ENCODE measurements around the gene DPF3.

The DPF3 gene

GRCh38 chr14:72609205-72609916, 284.5 kb downstream of the DPF3 start:
- H3K27me3 Mint-ChIP-seq = peaks cover 5% of the 10 kb centered on the region
- no peak overlapping the region for H3K4me3 Mint-ChIP-seq
- no peak overlapping the region for H3K27ac Mint-ChIP-seq
- no peaks in the 10 kb centered on the region for H3K36me3 Mint-ChIP-seq
- ATAC-seq (ENCODE audit: low read depth) = no peak
- H3K9me3 Mint-ChIP-seq = no peaks in the 10 kb centered on the region
- peaks cover 19% of the 10 kb centered on the region for H3K4me1 Mint-ChIP-seq
- DNase-seq (ENCODE audit: low spot score in 2 of 2) = no peak

- no peak for ATAC-seq (ENCODE audit: low read depth)
- no peaks in the 10 kb centered on the region for H3K9me3 Mint-ChIP-seq
- H3K4me3 Mint-ChIP-seq = no peak overlapping the region
- H3K27ac Mint-ChIP-seq = no peak overlapping the region
- peaks cover 5% of the 10 kb centered on the region for H3K27me3 Mint-ChIP-seq
- DNase-seq (ENCODE audit: low spot score in 2 of 2) = no peak
- H3K4me1 Mint-ChIP-seq = peaks cover 19% of the 10 kb centered on the region
- H3K36me3 Mint-ChIP-seq = no peaks in the 10 kb centered on the region
Measured at GRCh38 chr14:72608391-72609204, 285.3 kb downstream of the DPF3 start.

- ATAC-seq (ENCODE audit: low read depth) = no peak
- peaks cover 3% of the 10 kb centered on the region for H3K27me3 Mint-ChIP-seq
- H3K36me3 Mint-ChIP-seq = no peaks in the 10 kb centered on the region
- DNase-seq (ENCODE audit: low spot score in 2 of 2) = no peak
- H3K9me3 Mint-ChIP-seq = no peaks in the 10 kb centered on the region
- no peak overlapping the region for H3K4me3 Mint-ChIP-seq
- no peak overlapping the region for H3K27ac Mint-ChIP-seq
- H3K4me1 Mint-ChIP-seq = peaks cover 18% of the 10 kb centered on the region
Measured at GRCh38 chr14:72607386-72608130, 286.3 kb downstream of the DPF3 start.

GRCh38 chr14:72606879-72607278, 287.0 kb downstream of the DPF3 start:
- Mint-ChIP-seq H3K4me3 (no peak overlapping the region), H3K9me3 (no peaks in the 10 kb centered on the region), H3K27me3 (no peaks in the 10 kb centered on the region), H3K27ac (no peak overlapping the region), H3K36me3 (no peaks in the 10 kb centered on the region), H3K4me1 (peaks cover 14% of the 10 kb centered on the region)
- ATAC-seq (ENCODE audit: low read depth) (no peak), DNase-seq (ENCODE audit: low spot score in 2 of 2) (no peak)

GRCh38 chr14:72605921-72606220, 288.0 kb downstream of the DPF3 start:
- peaks cover 1% of the 10 kb centered on the region for H3K27me3 Mint-ChIP-seq
- no peaks in the 10 kb centered on the region for H3K9me3 Mint-ChIP-seq
- no peak overlapping the region for H3K27ac Mint-ChIP-seq
- no peak for ATAC-seq (ENCODE audit: low read depth)
- no peak overlapping the region for H3K4me3 Mint-ChIP-seq
- no peak for DNase-seq (ENCODE audit: low spot score in 2 of 2)
- peaks cover 11% of the 10 kb centered on the region for H3K4me1 Mint-ChIP-seq
- H3K36me3 Mint-ChIP-seq = no peaks in the 10 kb centered on the region

GRCh38 chr14:72605096-72605920, 288.6 kb downstream of the DPF3 start:
- Mint-ChIP-seq H3K36me3 (no peaks in the 10 kb centered on the region), H3K9me3 (no peaks in the 10 kb centered on the region), H3K27me3 (peaks cover 1% of the 10 kb centered on the region), H3K4me1 (peaks cover 16% of the 10 kb centered on the region), H3K27ac (no peak overlapping the region), H3K4me3 (no peak overlapping the region)
- ATAC-seq (ENCODE audit: low read depth) (no peak), DNase-seq (ENCODE audit: low spot score in 2 of 2) (no peak)

- H3K4me1 Mint-ChIP-seq = peaks cover 17% of the 10 kb centered on the region
- H3K36me3 Mint-ChIP-seq = no peaks in the 10 kb centered on the region
- no peaks in the 10 kb centered on the region for H3K9me3 Mint-ChIP-seq
- no peak overlapping the region for H3K4me3 Mint-ChIP-seq
- ATAC-seq (ENCODE audit: low read depth) (no peak), DNase-seq (ENCODE audit: low spot score in 2 of 2) (no peak)
- no peak overlapping the region for H3K27ac Mint-ChIP-seq
- H3K27me3 Mint-ChIP-seq = peaks cover 3% of the 10 kb centered on the region
Measured at GRCh38 chr14:72604133-72604532, 289.8 kb downstream of the DPF3 start.

- peaks cover 17% of the 10 kb centered on the region for H3K4me1 Mint-ChIP-seq
- DNase-seq (ENCODE audit: low spot score in 2 of 2) (no peak), ATAC-seq (ENCODE audit: low read depth) (no peak)
- H3K9me3 Mint-ChIP-seq = no peaks in the 10 kb centered on the region
- no peak overlapping the region for H3K4me3 Mint-ChIP-seq
- H3K36me3 Mint-ChIP-seq = no peaks in the 10 kb centered on the region
- H3K27me3 Mint-ChIP-seq = peaks cover 3% of the 10 kb centered on the region
- H3K27ac Mint-ChIP-seq = no peak overlapping the region
Measured at GRCh38 chr14:72603639-72604038, 290.3 kb downstream of the DPF3 start.

GRCh38 chr14:72600551-72601330, 293.2 kb downstream of the DPF3 start:
- ATAC-seq (ENCODE audit: low read depth) = no peak
- H3K27ac Mint-ChIP-seq = no peak overlapping the region

GRCh38 chr14:72599579-72600470, 294.1 kb downstream of the DPF3 start:
- DNase-seq (ENCODE audit: low spot score in 2 of 2) (no peak), ATAC-seq (ENCODE audit: low read depth) (no peak)
- peaks cover 26% of the 10 kb centered on the region for H3K4me1 Mint-ChIP-seq
- no peaks in the 10 kb centered on the region for H3K9me3 Mint-ChIP-seq
- no peak overlapping the region for H3K27ac Mint-ChIP-seq
- peaks cover 3% of the 10 kb centered on the region for H3K27me3 Mint-ChIP-seq
- no peak overlapping the region for H3K4me3 Mint-ChIP-seq
- no peaks in the 10 kb centered on the region for H3K36me3 Mint-ChIP-seq

More at GRCh38 chr14:72600551-72601330, 293.2 kb downstream of the DPF3 start:
- Mint-ChIP-seq H3K4me3 (no peak overlapping the region), H3K36me3 (no peaks in the 10 kb centered on the region), H3K4me1 (peaks cover 22% of the 10 kb centered on the region), H3K27me3 (peaks cover 3% of the 10 kb centered on the region), H3K9me3 (no peaks in the 10 kb centered on the region)
- no peak for DNase-seq (ENCODE audit: low spot score in 2 of 2)

GRCh38 chr14:72598306-72598705, 295.6 kb downstream of the DPF3 start:
- peak; percentile 94 for ATAC-seq (ENCODE audit: low read depth)
- no peaks in the 10 kb centered on the region for H3K9me3 Mint-ChIP-seq
- DNase-seq (ENCODE audit: low spot score in 2 of 2) = peak; percentile 21 to 39
- no peak overlapping the region for H3K27ac Mint-ChIP-seq
- H3K4me3 Mint-ChIP-seq = peak overlapping the region; percentile 53
- H3K27me3 Mint-ChIP-seq = peaks cover 3% of the 10 kb centered on the region
- peaks cover 22% of the 10 kb centered on the region for H3K4me1 Mint-ChIP-seq
- no peaks in the 10 kb centered on the region for H3K36me3 Mint-ChIP-seq
